Body of pancreas (tissue), 4 donors: ENCODE data around the gene BRCC3.

Experiments
- POLR2A ChIP-seq, 3 donors: fragments of 450-650 bp; IDR thresholded peaks; one replicate each; pipeline ENCODE4 v1.6.1; 2016; ENCODE audit warnings: antibody characterized with exemption in 3 of 3, mild to moderate bottlenecking in 2 of 3
- TF ChIP-seq, protein P1 (sequence below), 7 experiments: fragments of 450-650 bp in 4 of 7; fragments of 200-600 bp in 3 of 7; sonication (generic) in 3 of 7; IDR thresholded peaks; one replicate each; pipeline ENCODE4 v1.5.1; 2016 to 2019; ENCODE audit warnings: antibody characterized with exemption in 7 of 7

DNA sequence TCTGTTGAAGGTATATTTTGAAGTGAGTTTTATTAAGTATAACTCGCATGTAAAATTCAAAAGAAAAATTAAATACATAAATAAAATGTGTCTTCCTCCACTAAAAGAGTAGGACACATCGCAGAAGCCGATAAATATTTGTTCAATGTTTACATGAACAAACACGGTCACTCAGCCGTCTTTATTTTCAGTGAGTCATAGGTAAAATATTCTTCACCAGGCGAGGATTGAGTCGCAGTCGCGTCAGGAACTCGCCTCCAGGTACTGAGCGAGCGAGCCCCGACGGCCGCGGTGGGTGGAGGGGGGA lies 44.9 kb upstream of the BRCC3 start:
- TF ChIP-seq, protein P1, sequence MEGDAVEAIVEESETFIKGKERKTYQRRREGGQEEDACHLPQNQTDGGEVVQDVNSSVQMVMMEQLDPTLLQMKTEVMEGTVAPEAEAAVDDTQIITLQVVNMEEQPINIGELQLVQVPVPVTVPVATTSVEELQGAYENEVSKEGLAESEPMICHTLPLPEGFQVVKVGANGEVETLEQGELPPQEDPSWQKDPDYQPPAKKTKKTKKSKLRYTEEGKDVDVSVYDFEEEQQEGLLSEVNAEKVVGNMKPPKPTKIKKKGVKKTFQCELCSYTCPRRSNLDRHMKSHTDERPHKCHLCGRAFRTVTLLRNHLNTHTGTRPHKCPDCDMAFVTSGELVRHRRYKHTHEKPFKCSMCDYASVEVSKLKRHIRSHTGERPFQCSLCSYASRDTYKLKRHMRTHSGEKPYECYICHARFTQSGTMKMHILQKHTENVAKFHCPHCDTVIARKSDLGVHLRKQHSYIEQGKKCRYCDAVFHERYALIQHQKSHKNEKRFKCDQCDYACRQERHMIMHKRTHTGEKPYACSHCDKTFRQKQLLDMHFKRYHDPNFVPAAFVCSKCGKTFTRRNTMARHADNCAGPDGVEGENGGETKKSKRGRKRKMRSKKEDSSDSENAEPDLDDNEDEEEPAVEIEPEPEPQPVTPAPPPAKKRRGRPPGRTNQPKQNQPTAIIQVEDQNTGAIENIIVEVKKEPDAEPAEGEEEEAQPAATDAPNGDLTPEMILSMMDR (IDR thresholded peaks at IDR 0.05) = no peak
- no peak for TF ChIP-seq POLR2A (IDR thresholded peaks at IDR 0.05)
